ENCODE results near the gene TOR4A. TPM values are rescaled to one million over a fixed set of nuclear protein-coding genes. Genes with fewer than 3 reads are reported as not detected.
"Not testable (repeated sequence)": the region's sequence is repeated elsewhere in the genome, so short reads cannot be mapped to it uniquely, and the experiment has no call there.

Gene TOR4A
- total RNA-seq, 1 experiment from 2014 or later: 0.37 TPM

- no peak for DNase-seq (ENCODE audit: low spot score)
Observed at GRCh38 chr9:137237759-137238726, 39.5 kb upstream of the TOR4A start.

- not testable (repeated sequence) for DNase-seq (ENCODE audit: low spot score)
Observed at GRCh38 chr9:137239541-137240200, 37.9 kb upstream of the TOR4A start.

GRCh38 chr9:137240318-137240840 lies 37.1 kb upstream of the TOR4A start:
- peak; percentile 52 for DNase-seq (ENCODE audit: low spot score)

- peak; percentile 100 for DNase-seq (ENCODE audit: low spot score)
Observed at GRCh38 chr9:137240841-137241489, 36.6 kb upstream of the TOR4A start, which contains the start of gene TUBB4B. Gene TUBB4B (plus strand): TSS chr9:137241287. CDS start chr9:137241361, 74 bp downstream.

- DNase-seq (ENCODE audit: low spot score): no peak
Observed at GRCh38 chr9:137241490-137242268, 35.8 kb upstream of the TOR4A start.

- DNase-seq (ENCODE audit: low spot score): no peak
Observed at GRCh38 chr9:137242269-137243203, 35.0 kb upstream of the TOR4A start.

GRCh38 chr9:137243266-137243625 lies 34.3 kb upstream of the TOR4A start:
- DNase-seq (ENCODE audit: low spot score): not testable (repeated sequence)

- no peak for DNase-seq (ENCODE audit: low spot score)
Observed at GRCh38 chr9:137243626-137244485, 33.7 kb upstream of the TOR4A start.

GRCh38 chr9:137244486-137245449 lies 32.8 kb upstream of the TOR4A start:
- DNase-seq (ENCODE audit: low spot score): no peak

GRCh38 chr9:137245450-137246421 lies 31.8 kb upstream of the TOR4A start:
- no peak for DNase-seq (ENCODE audit: low spot score)

GRCh38 chr9:137247135-137247915 lies 30.2 kb upstream of the TOR4A start:
- DNase-seq (ENCODE audit: low spot score): no peak

- no peak for DNase-seq (ENCODE audit: low spot score)
Observed at GRCh38 chr9:137247916-137248175, 29.7 kb upstream of the TOR4A start.

GRCh38 chr9:137250329-137251193 lies 27.0 kb upstream of the TOR4A start:
- DNase-seq (ENCODE audit: low spot score): no peak

- DNase-seq (ENCODE audit: low spot score): no peak
Observed at GRCh38 chr9:137251194-137251461, 26.4 kb upstream of the TOR4A start, which contains the start of gene STPG3. Gene STPG3 (plus strand): TSS chr9:137251286. CDS start chr9:137251287, 1 bp downstream.

Measured in H4 (cell line).